GM13976 (cell line): ENCODE measurements around the gene SLC12A6.

Source experiments
- DNase-seq: peaks from one replicate; pipeline ENCODE4 v3.0.0; 2012; ENCODE audit warnings: low spot score
- in situ Hi-C: fragments of 300-500 bp; cut with MboI; formaldehyde crosslinking; loops from one replicate; pipeline ENCODE4 v1.12.0; 2022; ENCODE audit warnings: low sequenced_read_pairs, mixed read lengths, inconsistent platforms; ENCODE audit not compliant: unreplicated experiment
- TF ChIP-seq, protein P1 (sequence below): IDR thresholded peaks from 2 replicates; pipeline ENCODE4 v1.5.1; 2012; ENCODE audit warnings: borderline replicate concordance, mild to moderate bottlenecking; ENCODE audit not compliant: insufficient read depth; ENCODE audit errors: extremely low read depth, missing control alignments, control extremely low read depth

The SLC12A6 gene

DNA sequence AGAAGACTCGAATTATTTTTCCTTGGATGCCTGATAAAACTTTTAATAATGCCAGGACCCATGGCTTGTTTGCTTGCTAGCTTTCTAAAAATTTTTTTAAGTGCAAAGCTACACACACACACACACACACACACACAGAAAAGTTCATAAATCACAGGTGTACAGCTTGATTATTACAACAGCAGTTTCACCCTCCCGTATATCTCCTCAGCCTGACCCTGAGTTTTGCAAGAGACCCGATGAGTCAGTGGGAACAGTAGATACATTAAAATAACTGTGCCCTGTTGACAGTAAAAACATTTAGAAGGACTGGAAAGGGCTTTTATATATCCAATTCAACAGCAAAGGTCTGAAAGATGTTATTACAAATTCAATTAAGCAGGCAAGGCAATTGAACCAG, 66.1 kb downstream of the SLC12A6 start:
- no peak for DNase-seq
- TF ChIP-seq, protein P1, sequence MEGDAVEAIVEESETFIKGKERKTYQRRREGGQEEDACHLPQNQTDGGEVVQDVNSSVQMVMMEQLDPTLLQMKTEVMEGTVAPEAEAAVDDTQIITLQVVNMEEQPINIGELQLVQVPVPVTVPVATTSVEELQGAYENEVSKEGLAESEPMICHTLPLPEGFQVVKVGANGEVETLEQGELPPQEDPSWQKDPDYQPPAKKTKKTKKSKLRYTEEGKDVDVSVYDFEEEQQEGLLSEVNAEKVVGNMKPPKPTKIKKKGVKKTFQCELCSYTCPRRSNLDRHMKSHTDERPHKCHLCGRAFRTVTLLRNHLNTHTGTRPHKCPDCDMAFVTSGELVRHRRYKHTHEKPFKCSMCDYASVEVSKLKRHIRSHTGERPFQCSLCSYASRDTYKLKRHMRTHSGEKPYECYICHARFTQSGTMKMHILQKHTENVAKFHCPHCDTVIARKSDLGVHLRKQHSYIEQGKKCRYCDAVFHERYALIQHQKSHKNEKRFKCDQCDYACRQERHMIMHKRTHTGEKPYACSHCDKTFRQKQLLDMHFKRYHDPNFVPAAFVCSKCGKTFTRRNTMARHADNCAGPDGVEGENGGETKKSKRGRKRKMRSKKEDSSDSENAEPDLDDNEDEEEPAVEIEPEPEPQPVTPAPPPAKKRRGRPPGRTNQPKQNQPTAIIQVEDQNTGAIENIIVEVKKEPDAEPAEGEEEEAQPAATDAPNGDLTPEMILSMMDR, result no peak
- in situ Hi-C loops, result no loop called here

DNA sequence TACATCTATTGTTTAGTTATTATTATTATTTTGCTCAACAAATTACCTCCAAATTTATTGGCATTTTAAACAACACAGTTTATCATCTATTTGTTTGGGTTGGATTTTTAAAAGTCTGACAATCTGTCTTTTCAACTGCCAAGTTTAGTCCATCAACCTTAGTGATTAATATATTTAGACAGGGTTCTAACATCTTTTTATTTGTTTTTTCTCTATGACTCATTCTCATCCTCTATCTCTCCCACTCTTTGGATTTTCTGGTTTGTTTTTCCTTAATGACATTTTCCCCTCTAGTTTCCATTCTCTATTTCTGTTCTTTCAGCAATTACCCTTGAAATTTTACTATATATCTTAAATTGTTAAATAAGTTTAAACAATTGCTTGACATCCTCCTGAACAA, 70.8 kb downstream of the SLC12A6 start:
- in situ Hi-C loops, result no loop called here
- TF ChIP-seq, protein P1, result no peak
- no peak for DNase-seq

DNA sequence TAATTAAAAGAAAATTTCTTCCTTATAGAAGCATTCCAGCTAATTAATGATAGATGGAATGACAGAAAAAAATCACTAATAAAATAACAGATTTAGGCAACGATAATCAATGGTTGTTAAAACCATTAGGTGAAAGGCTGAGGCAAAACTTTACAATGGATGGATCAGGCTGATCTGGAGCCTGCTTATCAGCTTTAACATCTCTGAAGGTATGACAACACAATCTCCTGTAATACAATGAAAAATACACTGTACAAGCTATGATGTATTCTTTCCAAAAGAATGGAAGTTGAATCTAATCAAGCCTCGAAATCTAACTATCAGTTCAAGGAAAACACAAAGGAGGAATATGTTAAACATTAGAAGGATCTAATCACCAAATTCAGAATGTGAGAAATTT, 73.5 kb downstream of the SLC12A6 start:
- in situ Hi-C loops, result no loop called here
- TF ChIP-seq, protein P1, result no peak
- DNase-seq, result no peak

DNA sequence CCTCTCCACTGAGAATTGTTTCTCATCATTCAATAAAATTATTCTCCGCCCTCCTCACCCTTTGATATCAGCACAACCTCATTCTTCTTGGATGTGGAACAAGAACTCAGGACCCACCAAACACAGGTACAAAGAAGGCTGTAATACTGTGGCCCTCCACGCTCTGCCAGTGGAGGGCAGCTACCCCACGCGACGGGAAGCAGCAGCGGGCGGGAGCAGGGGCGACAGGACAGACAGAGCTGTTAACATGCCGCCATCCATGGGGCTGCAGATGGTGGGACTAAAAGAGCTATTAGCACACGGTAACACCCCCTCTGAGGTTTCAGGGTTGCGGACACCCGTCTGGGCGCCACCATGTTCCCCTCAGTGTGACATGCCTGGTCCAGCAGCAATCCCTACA, 75.2 kb downstream of the SLC12A6 start:
- in situ Hi-C loops, result no loop called here
- DNase-seq, result no peak
- TF ChIP-seq, protein P1, result no peak

DNA sequence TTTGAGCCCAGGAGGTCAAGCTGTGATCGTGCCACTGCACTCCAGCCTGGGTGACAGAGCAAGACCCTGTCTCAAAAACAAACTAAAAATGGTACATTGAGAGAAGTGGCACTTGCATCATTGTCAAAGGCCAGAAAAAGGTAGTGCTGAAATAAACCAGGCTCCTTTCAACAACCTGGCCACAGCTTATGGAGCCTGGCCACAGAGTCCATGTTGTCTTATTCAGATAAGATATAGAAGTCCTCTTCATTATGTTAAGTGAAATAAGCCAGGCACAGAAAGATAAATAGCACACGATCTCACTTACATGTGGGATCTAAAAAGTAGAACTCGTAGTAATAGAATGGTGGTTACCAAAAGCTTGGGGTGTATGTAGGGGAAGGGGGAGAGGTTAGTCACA, 78.0 kb downstream of the SLC12A6 start:
- in situ Hi-C loops, result no loop called here
- TF ChIP-seq, protein P1, result no peak
- no peak for DNase-seq

DNA sequence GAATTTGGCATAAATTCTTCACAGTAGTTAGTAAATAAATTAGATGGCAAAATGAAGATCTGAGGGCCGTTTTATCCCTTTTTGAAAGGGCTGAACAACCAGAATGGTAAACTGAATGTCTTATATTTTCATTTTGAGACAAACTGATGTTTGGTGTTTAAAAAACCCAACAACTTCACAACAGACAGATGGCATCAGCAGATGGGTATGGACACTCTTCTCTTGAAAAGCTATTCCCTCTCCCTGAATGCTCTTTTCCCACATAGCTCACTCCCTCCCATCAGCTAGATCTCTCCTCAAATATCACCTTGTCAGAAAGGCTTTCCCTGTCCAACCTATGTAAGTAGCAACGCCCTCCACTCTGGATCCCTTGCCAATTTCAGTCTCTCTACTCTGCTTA, 79.4 kb downstream of the SLC12A6 start:
- DNase-seq, result no peak
- in situ Hi-C loops, result no loop called here

More for the DNA sequence above, 79.4 kb downstream of the SLC12A6 start:
- TF ChIP-seq, protein P1, result no peak
